HG02798 (cell line): ENCODE measurements around the gene GUCA1A.
"Not testable (repeated sequence)": the region's sequence is repeated elsewhere in the genome, so short reads cannot be mapped to it uniquely, and the experiment has no call there.

ENCODE experiments used
- ATAC-seq: cut with Tn5 transposase; IDR thresholded peaks from one replicate; pipeline ENCODE4 v1.9.1; 2021; ENCODE audit warnings: mild to moderate bottlenecking; ENCODE audit not compliant: unreplicated experiment, poor library complexity

The GUCA1A gene

GRCh38 chr6:42171813-42172581 lies 1.2 kb upstream of the GUCA1A start:
- no peak for ATAC-seq

DNA sequence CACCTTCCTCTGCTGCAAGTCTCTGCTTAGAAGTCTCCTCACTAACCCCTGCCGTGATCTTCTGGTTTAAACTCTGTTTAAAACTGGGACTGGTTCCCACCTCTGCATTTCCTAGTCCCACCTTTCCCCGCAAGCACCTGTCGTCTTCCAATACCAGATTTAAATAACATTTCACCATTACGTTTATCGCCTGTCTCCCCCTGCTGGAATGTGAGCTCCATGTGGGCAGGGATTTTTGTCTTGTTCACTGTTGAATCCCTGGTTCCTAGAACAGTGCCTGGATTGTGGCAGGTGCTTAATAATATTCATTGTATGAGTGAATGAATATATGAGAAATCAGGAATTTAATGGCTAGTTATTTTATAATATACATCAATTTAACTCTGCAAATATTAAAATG lies 2.7 kb downstream of the GUCA1A start:
- no peak for ATAC-seq

DNA sequence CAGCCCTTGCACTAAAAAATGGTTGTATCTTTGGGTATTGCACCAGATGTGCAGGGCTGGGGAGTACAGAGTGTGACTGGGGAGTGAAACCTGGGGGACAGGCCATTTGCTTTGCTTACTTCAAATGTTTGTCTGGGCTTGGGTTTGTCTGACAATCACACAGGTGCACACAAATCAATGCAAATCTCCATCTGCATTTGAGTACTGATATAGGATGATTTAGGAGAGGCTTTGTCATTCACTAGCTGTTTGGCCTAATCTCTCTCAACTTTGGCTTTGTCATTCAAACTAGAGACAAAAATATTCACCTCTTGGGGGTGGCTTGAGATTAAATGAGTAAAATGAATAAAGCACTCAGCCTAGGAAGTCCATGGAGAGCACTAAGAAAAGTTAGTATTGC lies 3.8 kb downstream of the GUCA1A start:
- ATAC-seq: no peak

DNA sequence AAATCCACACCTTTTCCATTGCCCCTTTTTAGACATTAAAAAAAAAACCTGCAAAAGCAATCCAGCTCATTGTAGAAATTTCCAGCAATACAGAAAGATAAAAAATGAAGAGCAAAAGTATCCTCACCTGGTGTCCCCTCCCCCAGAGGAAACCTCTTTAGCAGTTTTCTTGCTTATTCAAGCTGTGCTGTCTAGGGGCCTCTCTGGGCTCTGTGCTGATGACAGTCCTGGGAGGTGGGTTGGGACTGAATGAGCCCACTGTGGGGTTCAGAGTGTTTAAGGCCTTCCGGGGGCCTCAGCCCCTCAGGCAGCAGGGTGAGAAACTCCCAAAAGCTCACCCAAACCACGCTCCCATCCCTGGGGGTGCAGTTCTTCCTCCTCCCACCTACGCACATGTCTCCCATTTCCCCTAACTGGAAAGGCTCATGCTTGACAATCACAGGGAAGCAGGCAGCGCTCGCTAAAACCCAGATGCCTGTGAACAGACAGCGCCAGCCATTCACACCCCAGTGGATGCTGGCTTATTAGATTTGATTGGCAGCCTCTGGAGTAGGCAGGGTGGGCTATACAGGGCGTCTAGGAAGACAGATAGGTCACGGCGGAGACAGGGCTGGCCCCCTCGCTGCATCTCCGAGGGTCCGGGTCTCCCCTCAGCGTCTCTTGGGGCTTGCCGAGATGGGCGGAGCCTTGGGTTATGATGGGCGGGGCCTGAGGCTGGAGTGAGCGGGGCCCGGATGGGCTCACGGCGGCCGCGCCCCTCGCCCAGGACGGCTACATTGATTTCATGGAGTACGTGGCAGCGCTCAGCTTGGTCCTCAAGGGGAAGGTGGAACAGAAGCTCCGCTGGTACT lies 4.6 kb downstream of the GUCA1A start:
- ATAC-seq: no peak

- ATAC-seq: no peak
These were observed 6.2 kb downstream of the GUCA1A start for GRCh38 chr6:42179261-42179944.

- no peak for ATAC-seq
These were observed 6.8 kb downstream of the GUCA1A start for GRCh38 chr6:42179945-42180313.

GRCh38 chr6:42182101-42182500 lies 8.9 kb downstream of the GUCA1A start:
- ATAC-seq: no peak

DNA sequence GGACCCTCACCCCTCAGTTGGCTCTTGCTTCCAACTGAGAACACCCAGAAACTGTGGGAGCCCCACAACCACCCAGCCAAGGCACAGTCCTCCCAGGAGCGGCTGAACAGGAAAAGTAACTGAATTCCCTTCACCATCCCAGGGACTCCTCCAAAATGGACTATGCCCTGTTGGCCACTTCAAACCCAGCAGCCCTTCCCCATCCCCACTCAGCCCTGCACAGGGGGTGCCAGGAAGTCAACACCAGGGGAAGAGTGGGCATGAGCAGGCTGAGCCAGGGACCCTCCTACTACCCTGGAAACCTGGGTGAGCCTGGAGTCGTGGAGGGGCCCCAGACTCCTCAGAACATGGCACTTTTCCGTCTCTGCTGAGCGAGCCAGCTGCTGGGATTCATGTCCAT lies 11.3 kb downstream of the GUCA1A start:
- ATAC-seq: no peak

GRCh38 chr6:42185597-42185996 lies 12.4 kb downstream of the GUCA1A start:
- ATAC-seq: no peak

DNA sequence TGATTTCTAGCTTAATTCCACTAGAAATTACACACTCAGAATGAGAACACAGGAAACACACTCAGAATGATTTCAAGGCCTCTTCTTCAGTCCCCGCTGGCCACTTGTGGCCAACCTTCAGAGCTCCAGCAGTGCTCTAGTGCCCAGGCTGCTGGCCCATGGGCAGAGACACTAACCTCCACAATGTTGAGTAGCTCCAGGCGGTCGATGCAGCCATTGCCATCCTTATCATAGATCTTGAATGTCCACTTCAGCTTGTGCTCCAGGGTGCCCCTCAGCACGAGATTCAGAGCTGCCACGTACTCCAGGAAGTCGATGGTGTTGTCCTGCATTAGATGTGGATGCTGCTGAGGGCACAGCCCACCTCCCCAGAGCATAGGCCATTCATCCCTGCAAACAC lies 15.2 kb downstream of the GUCA1A start:
- ATAC-seq: no peak

GRCh38 chr6:42190554-42191183 lies 17.5 kb downstream of the GUCA1A start:
- no peak for ATAC-seq

DNA sequence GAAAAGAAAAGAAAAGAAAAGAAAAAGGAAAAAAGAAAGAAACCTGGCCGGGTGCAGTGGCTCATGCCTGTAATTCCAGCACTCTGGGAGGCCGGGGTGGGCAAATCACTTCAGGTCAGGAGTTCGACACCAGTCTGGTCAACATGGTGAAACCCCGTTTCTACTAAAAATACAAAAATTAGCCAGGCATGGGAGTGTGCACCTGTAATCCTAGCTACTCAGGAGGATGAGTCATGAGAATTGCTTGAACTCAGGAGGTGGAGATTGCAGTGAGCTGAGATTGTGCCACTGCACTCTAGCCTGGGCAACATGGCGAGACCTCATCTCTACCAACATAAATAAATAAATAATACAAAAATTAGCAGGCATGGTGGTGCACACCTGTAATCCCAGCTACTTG lies 19.2 kb downstream of the GUCA1A start:
- ATAC-seq: not testable (repeated sequence)

- no peak for ATAC-seq
These were observed 20.3 kb downstream of the GUCA1A start for GRCh38 chr6:42193491-42193894.

GRCh38 chr6:42194056-42194455 lies 20.9 kb downstream of the GUCA1A start:
- no peak for ATAC-seq

DNA sequence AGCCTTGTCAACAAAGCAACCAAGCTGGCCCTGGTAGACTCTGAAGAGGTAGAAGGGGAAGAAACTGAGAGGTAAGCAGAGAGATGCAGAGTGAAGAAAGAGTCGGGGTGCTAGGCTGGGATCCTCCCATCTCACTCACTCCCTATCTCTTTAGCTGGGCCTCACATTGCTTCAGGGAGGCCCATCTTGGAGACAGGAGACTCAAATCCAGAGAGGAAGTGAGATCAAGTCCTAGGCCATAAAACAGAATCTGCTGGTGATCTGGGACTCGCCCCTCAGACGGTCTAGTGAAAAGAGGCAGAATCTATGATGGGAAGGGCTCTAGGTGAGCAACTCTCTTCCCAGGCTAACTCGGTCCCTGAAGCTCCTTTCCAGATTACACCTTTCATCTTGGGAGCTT lies 22.3 kb downstream of the GUCA1A start:
- ATAC-seq: no peak

- ATAC-seq: no peak
These were observed 24.6 kb downstream of the GUCA1A start for GRCh38 chr6:42197555-42198362.

GRCh38 chr6:42199106-42199981 lies 26.2 kb downstream of the GUCA1A start:
- ATAC-seq: no peak

GRCh38 chr6:42200035-42200434 lies 26.9 kb downstream of the GUCA1A start:
- no peak for ATAC-seq

GRCh38 chr6:42201382-42201781 lies 28.2 kb downstream of the GUCA1A start:
- ATAC-seq: no peak
